Measurements from ENCODE around the gene ADGRL3.
"Not testable (repeated sequence)": the region's sequence is repeated elsewhere in the genome, so short reads cannot be mapped to it uniquely, and the experiment has no call there.

ADGRL3 gene

DNA sequence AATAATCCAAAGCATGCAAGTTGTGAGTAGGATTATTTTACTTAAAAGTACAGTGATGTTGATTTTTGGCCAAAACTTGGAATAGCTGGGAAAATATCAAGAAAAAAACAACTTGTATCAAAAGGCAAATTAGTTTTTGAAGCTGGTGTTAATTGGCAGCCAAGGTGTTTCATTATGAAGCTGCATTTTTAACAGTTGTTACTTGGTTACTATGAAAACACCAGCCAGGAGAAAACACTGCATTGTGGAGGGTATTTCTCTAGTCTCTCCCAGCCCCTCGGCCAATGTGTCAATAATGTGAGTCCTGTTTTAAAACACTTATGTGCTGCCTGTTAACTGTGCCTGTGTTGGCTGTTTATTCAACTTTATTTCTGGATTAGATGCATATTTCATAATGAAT is 733.4 kb downstream of the ADGRL3 start:
- DNase-seq = no peak

DNA sequence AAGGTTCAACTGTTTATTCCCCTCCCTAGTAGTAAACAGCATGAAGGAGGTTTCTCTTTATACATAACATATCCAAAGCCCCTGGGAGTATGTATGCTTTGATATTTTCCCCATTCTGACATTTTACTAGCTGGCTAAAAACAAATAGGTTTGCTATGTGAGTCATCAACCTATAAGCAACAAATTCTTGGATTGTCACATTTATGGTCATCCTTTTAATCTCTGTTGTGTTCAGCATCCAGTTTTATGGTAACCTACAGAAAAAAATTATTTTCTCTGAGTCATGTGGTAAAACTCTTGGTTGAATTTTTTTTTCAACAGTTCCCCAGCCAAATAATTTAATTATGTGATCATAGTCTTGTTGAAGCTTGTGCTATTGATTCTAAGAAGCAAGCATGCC is 734.1 kb downstream of the ADGRL3 start:
- DNase-seq = no peak

DNA sequence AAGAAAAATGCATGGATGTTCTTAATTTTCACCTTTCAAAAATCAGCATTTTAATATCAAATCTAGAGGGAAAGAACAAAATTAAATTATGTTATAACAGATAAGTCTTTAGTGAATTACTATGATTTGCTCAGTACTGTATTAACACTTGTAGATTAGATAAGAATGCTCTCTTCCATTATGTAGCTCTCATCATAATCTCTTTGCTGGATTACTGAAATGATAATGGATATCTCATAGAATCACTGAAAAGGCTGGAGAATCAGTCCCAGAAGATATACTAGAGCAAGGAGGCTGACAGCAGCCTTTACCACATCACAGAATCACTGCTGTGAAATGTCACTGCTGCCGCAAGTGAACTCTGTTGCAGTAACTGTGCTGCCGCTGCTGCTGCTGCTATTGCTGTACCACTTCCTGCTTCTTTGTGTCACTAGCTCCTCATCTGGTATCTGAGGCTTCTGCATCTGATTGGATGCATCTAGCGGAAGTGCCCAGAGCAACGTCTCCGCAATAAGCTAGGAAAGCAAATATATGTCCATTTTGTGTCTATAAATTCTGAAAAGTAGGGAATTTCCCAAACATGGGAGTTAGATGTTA is 738.2 kb downstream of the ADGRL3 start:
- DNase-seq = no peak

DNA sequence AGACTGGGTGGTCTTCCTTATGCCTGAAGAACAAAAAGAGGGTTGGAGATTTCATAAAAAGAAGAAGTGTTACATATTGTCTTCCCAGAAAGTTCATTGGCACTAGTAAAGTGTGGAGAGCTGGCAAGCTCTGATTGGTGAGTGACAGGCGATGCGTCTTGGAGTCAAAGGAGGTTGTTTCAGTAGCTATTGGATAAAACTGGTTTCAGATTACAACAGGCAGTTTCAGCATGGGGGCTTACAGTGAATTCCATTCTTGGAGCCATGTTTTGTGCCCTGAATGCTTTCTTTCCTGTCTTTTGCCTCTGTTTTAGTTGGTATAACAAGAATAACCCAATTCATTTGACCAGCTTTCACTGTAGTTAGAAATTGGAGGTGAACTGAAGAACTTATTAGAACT is 750.5 kb downstream of the ADGRL3 start:
- no peak for DNase-seq

DNA sequence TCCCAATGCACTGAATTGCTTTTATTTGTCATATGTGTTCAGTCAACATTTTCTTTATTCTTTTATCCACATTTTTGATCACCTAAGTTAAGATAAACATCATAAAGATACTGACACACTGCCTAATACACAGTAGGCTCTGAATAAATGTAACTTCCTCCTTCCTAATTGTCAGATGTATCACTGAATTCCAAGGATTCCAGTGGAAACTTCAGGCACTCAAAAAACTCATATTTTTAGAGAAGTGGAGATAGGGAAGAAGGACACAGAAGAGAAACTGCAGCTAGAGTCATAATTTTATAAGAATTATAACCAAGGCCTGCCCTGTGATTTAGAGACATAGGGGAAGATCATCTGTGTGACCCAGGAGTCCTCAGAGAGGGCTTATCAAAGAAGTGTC is 753.3 kb downstream of the ADGRL3 start:
- no peak for DNase-seq

DNA sequence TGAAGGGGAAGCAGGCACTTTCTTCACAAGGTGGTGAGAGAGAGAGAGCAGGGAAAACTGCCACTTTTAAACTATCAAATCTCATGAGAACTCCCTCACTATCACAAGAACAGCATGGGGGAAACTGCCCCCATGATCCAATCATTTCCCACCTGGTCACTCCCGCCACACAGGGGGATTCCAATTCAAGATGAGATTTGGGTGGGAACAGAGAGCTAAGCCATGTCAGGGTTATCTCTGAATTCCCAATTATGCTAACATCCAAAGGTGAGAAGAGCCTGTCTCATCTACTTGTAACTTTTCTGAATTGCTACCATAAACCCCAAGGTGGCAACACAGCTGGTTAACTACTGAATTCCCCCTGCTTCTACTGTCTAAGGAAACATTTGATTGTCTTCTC is 758.5 kb downstream of the ADGRL3 start:
- no peak for DNase-seq

DNA sequence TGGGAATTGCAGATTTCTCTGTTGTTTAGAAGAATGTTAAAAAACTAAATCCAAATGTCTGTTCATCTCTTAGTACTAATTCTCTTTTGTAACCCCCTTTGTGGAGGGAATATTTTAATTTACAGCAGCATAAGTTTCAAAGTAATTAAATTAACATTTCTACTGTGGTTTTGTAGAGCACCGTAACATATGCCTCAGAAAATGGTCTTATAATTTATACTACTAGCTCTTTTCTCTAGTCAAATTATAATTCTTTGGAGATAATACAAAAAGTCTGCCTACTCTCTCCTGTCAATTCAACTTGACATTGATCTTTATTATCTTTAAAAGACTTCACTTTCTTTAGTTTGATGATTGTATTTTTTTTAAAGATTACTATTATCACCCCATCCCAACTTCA is 759.0 kb downstream of the ADGRL3 start:
- DNase-seq = no peak

DNA sequence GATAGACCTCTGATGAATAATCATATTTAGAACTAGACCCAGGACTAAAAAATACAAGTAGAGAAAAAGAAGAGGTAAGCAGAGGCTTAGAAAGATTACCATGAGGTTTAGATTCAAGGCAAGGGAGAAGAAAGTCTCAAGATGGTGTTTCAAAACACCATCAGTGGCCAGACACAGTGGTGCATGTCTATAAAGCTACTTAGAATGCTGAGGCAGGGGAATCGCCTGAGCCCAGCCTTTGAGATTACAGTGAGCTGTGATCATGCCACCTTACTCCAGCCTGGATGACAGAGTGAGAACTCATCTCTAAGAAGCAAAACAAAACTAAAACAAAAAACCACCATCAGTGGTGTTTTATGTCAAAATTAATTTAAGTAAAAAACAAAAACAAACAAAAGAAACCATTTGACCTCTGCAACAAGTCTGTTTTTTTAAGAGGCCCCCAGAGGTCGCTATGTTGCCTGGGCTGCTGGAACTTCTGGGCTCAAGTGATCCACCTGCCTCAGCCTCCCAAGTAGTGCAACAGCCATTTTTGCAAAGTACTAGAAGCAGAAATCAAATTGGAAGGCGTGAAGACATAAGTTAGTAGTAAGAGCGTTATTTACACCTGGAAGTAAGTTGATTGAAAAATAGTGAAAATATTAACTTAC is 784.3 kb downstream of the ADGRL3 start:
- DNase-seq = no peak

DNA sequence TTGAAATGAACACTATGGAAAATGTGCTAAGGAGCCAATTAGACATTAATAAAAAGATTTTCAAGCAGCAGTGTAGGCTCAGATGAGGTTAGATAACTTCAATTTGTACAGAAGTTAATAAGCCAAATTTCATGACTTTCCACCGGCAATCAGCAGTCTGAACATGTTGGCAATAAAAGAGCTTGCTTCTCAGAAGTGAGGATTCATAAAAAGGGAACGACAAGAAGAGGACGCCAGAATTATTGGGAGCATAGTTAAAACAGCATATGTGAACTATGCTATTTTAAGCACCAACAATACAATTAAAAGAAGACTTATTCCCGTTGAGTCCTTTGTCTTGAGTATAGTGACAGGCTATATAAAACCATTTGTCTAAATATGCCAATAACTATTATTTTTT is 785.3 kb downstream of the ADGRL3 start:
- DNase-seq = no peak

DNA sequence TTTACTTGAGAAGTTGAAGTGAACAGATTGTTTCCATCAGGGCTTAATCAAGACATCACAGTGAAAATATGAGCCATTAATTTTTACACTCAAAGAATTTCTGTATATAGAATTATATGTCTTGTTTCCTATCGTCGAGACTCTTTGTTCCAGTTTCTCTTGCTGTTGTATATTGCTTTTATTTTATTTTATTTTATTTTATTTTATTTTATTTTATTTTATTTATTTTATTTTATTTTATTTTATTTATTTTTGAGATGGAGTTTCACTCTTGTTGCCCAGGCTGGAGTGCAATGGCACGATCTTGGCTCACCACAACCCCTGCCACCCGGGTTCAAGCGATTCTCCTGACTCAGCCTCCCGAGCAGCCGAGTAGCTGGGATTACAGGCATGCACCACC is 786.8 kb downstream of the ADGRL3 start:
- not testable (repeated sequence) for DNase-seq

DNA sequence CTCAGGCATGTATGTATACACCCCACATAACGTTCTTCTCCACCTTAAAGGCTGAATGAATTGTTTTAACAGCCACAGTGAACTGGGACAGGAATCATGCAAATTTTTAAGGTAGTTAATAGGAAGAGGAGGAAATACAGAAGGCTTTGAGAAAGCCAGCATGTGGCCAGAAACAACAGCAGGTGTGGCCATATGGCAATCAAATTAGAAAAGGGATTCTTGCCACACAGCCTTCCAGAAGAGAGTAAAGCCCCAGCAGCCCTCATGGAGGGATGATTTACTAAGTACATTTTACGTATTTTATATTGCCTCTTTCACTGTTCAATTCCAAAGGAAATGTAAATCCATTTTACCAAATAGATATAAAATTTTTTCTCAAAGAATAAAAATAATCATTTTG is 792.2 kb downstream of the ADGRL3 start:
- no peak for DNase-seq

DNA sequence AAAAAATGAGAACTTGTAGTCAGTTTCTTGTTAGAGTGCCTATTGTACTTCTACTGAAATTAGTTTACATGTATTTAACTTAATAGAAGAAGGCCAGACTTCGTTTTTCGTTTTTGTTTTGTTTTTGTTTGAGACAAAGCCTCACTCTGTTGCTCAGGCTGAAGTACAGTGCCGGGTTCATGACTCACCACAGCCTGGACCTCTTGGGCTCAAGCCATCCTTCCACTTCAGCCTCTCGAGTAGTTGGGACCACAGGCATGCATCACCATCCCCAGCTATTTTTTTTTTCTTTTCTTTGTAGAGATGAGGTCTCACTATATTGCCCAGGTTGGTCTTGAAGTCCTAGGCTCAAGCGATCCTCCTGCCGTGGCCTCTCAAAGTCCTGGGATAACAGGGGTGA is 793.9 kb downstream of the ADGRL3 start:
- no peak for DNase-seq

DNA sequence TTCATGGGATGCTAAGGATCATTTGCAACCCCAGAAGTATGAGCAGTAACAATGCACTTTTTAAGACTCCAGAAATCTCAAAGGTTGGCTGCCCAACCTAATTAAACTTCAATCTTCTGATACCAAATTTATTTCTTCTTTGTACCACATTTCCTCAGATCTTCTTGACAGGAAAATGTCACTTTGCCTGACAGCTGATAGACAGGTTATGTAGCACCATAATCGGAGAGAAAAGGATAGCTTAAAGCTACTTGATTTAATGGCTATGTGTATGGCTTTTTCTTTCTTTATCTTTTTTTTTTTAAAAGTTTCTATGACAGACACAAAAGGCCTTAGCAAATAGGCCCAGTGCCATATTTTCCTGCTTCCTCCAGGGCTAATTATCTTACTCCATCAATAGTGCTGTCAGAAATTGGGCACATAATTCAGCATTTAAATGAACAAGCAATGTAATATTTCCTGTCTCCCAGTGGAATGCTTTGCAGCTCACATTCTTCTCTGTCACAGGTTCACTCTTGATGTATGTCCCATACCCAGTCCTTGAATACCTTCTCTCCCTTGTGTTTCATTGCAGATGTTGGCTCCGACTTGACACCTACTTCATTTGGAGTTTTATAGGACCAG is 795.7 kb downstream of the ADGRL3 start:
- DNase-seq = no peak

DNA sequence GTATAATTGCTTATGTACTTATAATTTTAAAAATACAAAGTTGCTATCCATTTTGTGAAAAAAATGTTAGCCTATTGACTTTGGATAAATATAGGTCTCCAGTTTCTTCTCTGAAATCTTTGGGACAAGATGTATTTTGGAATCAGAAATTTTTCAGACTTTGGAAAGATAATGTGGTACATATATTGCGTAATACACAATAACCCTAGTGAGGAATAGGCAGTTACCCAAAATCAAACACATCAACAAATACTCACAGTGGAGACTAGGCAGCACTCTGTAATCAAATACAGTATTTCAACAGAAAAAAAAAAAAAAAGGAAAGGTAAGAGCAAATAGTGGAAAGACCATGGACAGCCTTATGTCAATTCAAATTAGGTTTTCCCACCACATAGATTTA is 796.8 kb downstream of the ADGRL3 start:
- no peak for DNase-seq

DNA sequence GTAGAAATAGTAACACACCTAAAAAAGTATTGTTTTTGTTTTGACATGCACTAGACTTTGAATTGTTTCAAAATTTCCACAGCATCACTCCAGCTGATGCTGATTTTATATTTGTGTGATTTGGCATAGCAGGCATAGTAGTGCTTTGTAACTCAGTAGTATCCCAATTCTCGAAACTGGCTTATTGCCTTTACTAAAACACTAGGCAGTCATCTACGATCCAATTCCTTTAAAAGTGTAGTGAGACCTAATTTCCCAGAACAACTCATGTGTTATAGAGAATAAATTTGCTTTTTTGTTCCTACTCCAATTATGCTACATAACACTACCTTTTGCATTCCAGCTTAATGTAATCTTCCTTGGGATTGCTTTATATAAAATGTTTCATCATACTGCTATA is 797.7 kb downstream of the ADGRL3 start:
- DNase-seq = no peak

DNA sequence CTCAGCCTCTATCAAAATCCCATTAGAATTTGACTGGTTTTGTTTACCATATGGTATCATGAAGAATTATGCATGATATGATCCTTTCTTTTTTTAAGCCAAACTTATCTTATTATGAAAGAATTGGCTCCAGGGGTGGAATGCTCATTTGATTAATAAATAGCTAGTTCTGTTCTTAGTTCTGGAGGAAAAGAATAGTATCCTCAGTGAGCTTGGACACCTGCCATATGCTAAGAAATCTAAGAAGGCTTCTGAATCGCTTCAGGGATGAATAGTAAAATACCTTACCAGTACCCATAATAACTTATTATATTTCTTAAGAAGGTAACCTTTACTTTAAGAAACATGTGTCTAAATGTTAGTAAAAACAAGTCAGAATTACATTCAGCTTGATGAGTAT is 803.6 kb downstream of the ADGRL3 start:
- DNase-seq = no peak

DNA sequence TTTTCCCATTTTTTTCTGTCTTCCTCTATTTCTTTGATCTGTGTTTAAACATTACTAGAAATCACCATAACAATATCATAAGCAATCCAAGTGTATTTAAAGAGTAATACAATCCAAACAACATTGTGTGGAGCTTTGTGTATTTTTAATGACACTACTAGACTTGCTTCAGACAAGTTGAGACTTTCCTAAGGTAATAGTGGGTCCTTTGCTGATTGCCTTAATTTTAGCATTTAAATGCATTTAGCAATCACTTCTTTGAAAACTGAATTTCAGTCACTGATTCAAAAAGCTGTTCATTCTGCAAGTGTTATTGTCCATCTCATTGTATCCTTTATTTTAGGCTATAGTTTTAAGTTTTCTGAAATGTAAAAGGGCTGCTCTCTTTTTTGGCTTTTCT is 804.8 kb downstream of the ADGRL3 start:
- no peak for DNase-seq

DNA sequence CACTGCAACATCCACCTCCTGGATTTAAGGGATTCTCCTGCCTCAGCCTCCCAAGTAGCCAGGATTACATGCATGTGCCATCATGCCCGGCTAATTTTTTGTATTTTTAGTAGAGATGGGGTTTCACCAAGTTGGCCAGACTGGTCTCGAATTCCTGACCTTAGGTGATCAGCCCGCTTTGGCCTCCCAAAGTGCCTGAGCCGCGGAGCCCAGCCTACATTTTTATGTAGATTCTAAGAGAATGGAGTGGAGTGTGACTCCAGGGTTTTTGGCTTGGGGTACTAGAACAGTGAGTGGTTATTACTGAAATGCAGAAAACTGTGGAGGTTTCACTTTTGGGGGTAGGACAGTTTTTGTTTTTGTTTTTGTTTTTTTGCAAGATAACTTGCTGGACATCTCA is 806.0 kb downstream of the ADGRL3 start:
- no peak for DNase-seq

DNA sequence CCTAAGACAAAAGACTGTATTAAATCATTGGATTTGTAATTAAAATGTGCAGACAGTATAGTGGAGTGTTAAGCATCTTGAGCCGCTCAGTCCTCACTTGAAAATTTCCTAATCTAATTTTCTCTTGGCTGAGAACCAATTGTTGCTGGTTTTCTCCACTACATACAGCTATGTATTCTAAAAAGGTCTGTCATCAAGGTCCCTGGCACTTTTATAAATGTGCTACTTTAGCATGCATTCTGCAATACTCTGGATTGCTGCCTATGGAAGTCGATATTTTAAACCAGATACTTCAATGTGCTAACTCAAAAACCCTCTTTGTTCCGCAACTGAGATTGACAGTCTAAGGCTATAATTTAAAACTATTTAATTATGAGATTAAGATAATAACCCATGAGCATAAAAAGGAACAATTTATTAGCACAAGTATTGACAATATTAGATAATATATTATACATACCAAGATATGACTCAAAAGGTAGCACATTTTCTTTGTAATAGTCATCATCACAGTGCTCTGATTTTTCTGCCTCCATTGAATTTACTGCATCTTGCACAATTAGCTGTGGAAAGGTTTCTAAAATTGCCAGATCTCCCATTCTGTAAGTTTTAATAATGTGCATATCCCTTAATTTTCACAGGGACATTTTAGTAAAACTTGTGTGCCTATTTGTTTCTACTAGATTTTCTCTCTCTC is 815.1 kb downstream of the ADGRL3 start:
- DNase-seq = no peak

DNA sequence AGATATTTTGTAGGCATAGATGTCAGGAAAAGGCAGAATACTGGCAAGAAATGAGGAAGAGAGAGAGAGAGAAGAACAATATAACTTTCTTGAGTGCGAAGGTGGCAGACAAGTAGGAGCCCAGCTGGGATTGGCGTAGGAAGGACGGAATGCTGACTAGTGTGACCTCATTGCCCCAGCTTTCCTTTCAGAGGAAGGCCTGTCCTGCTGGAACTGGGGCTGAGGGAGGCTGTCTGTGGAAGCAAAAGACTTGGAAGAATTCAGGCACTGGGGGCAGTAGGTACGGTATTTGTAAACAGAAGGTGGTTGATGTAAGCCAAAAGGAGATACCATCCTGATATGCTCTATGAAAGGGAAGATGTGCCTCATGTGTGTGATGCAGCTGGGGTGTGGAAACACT is 818.4 kb downstream of the ADGRL3 start:
- no peak for DNase-seq

DNA sequence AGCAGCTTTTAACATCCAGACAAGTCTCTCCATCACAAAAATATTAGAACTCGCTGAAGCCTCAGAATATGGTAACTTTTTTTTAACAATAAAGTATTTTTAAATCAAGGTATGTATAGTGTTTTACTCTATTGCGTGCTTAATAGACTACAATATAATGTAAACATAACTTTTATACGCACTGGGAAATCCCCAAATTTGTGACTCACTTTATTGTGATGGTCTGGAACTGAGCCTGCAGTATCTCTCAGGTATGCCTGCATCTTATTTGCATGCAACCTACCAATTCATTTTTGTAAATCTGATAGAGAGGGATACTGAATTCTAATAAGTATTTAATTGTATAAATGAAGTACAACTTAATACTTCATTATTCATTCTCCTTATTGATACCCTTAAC is 823.5 kb downstream of the ADGRL3 start:
- no peak for DNase-seq

DNA sequence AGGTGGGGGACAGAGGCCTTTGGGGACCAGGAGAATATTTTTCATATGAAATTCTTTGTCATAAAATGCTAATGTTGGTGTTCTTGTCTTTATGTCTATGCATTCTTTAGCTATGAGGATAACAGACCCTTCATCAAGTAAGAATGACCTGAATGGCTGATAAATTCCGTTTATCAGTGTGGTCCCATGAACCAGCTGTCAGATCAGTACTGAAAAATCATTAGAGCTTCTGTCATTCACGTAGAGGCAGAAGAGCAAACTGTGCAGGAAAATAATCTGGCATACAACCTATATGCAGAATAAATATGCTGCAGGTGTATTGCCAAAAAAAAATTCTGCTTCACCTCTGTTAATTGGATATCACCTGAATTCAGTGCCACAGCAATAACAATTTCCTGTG is 828.6 kb downstream of the ADGRL3 start:
- DNase-seq = no peak

DNA sequence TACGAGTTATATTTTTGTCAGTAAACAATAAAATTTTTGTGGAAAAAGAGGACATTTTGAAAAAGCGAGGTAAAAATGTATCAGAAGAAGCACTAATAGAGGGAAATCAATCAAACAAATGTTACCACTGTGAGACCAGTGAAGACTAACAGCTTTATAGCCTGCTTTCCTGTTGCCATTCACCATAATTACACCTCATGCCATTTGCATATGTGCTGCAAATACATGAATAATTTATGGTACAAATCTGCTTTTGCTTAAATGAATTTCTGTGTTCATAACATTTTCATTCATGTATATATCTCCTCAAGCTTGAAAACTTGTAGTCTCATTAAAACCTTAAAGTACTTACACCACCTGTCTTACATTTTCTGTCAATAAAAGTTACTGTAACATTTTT is 830.8 kb downstream of the ADGRL3 start:
- DNase-seq = no peak

DNA sequence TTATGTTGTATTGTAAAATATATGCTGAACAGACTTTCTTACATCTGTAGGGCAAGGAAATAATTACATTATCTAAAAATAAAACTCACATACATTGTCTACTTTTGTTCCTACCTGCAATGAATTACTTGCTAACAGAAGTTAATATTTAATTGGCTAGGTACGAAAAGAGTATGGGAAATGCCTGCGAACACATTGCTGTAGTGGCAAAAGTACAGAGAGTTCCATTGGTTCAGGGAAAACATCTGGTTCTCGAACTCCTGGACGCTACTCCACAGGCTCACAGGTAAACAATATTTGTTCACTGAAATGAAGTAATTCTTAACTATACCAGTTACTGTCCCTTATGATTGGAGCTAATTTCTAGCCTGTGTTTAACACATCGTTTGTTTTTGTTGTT is 837.4 kb downstream of the ADGRL3 start:
- DNase-seq = no peak

Data from effector CD8-positive, alpha-beta T cell (primary cell).